HCT116 (cell line): ENCODE measurements around the gene CBFB.

Experiments
- CTCF ChIP-seq, 3 experiments: fragments of 200-600 bp in 1 of 3; sonication (generic) in 1 of 3; IDR thresholded peaks in 2 of 3; conservative IDR thresholded peaks in 1 of 3; 2 replicates each; pipeline ENCODE4 v1.5.1; 2012 to 2017; ENCODE audit warnings: low read depth in 2 of 3, low read length in 2 of 3, antibody characterized with exemption in 1 of 3, borderline replicate concordance in 1 of 3, control low read depth in 1 of 3, mild to moderate bottlenecking in 1 of 3, mixed read lengths in 1 of 3, mixed run types in 1 of 3, moderate library complexity in 1 of 3; ENCODE audit not compliant: insufficient read depth in 1 of 3
- EZH2 ChIP-seq: fragments of 200-600 bp; sonication (generic); IDR thresholded peaks from 2 replicates; pipeline ENCODE4 v1.6.1; 2017; ENCODE audit warnings: antibody characterized with exemption, mixed run types
- POLR2A ChIP-seq: IDR thresholded peaks from 2 replicates; pipeline ENCODE4 v1.7.0; 2011; ENCODE audit warnings: borderline replicate concordance; ENCODE audit not compliant: insufficient read depth, insufficient read length; ENCODE audit errors: extremely low read depth
- REST ChIP-seq: IDR thresholded peaks from 2 replicates; pipeline ENCODE4 v1.6.1; 2012; ENCODE audit warnings: low read depth

GRCh38 chr16:67137605-67138004 is 108.7 kb downstream of the CBFB start:
- TF ChIP-seq EZH2 = no peak
- no peak for TF ChIP-seq REST
- no peak for TF ChIP-seq POLR2A
- no peak for TF ChIP-seq CTCF (IDR thresholded peaks at IDR 0.05 in 2 of 3, conservative IDR thresholded peaks at IDR 0.05 in 1 of 3; ENCODE audit: borderline replicate concordance in 1 of 3, insufficient read depth in 1 of 3, low read depth in 2 of 3, low read length in 2 of 3)
